HG02678 (cell line): ENCODE results near the gene FAF1.

Source experiments
- ATAC-seq: cut with Tn5 transposase; IDR thresholded peaks from one replicate; pipeline ENCODE4 v1.9.1; 2021; ENCODE audit warnings: mild to moderate bottlenecking, moderate library complexity; ENCODE audit not compliant: unreplicated experiment

The FAF1 gene

GRCh38 chr1:50421366-50421748 lies 538.7 kb downstream of the FAF1 start:
- no peak for ATAC-seq

- no peak for ATAC-seq
These were observed 539.2 kb downstream of the FAF1 start for GRCh38 chr1:50420689-50421365.

GRCh38 chr1:50419907-50420677 lies 540.0 kb downstream of the FAF1 start:
- no peak for ATAC-seq

- no peak for ATAC-seq
These were observed 540.7 kb downstream of the FAF1 start for GRCh38 chr1:50419192-50419906.

- ATAC-seq: no peak
These were observed 541.4 kb downstream of the FAF1 start for GRCh38 chr1:50418600-50419109.

- ATAC-seq: no peak
These were observed 542.0 kb downstream of the FAF1 start for GRCh38 chr1:50417946-50418599.

GRCh38 chr1:50417507-50417906 lies 542.6 kb downstream of the FAF1 start:
- ATAC-seq: no peak

- no peak for ATAC-seq
These were observed 543.3 kb downstream of the FAF1 start for GRCh38 chr1:50416553-50417453.

- ATAC-seq: no peak
These were observed 543.9 kb downstream of the FAF1 start for GRCh38 chr1:50416150-50416527.

GRCh38 chr1:50415235-50416149 lies 544.6 kb downstream of the FAF1 start:
- ATAC-seq: no peak

GRCh38 chr1:50414853-50415234 lies 545.2 kb downstream of the FAF1 start:
- ATAC-seq: no peak

GRCh38 chr1:50412813-50413476 lies 547.1 kb downstream of the FAF1 start:
- ATAC-seq: no peak

GRCh38 chr1:50405814-50406213 lies 554.3 kb downstream of the FAF1 start:
- no peak for ATAC-seq

- no peak for ATAC-seq
These were observed 566.4 kb downstream of the FAF1 start for GRCh38 chr1:50393522-50394120.
